GM19193 (cell line): ENCODE data around the gene ARMC2.

ENCODE experiments used
- POLR2A ChIP-seq: IDR thresholded peaks from 4 replicates; pipeline ENCODE4 v1.6.1; 2011; ENCODE audit not compliant: insufficient read depth, insufficient read length; ENCODE audit errors: extremely low read depth

The ARMC2 gene

DNA sequence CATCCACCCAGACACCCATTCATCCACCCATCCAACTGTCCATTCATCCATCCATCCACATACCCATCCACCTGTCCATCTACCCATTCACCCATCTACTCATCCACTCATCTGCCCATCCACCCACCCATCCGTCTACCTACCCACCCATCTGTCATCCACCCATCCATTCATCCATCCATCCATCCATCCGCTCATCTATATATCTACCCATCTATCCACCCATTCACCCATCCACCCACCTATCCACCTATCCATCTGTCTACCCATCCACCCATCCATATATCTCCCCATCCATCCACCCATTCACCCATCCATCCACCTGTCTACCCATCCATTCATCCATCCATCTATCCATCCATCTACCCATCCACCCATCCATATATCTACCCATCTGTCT lies 30.7 kb downstream of the ARMC2 start:
- no peak for TF ChIP-seq POLR2A

GRCh38 chr6:108883172-108883571 lies 35.0 kb downstream of the ARMC2 start:
- TF ChIP-seq POLR2A, result no peak

GRCh38 chr6:108884211-108885059 lies 36.2 kb downstream of the ARMC2 start:
- no peak for TF ChIP-seq POLR2A

GRCh38 chr6:108888052-108888451 lies 39.8 kb downstream of the ARMC2 start:
- no peak for TF ChIP-seq POLR2A

GRCh38 chr6:108888745-108889144 lies 40.5 kb downstream of the ARMC2 start:
- TF ChIP-seq POLR2A, result no peak

GRCh38 chr6:108895571-108895970 lies 47.3 kb downstream of the ARMC2 start:
- no peak for TF ChIP-seq POLR2A

- TF ChIP-seq POLR2A, result no peak
Measured at GRCh38 chr6:108896111-108896661, 48.0 kb downstream of the ARMC2 start.

DNA sequence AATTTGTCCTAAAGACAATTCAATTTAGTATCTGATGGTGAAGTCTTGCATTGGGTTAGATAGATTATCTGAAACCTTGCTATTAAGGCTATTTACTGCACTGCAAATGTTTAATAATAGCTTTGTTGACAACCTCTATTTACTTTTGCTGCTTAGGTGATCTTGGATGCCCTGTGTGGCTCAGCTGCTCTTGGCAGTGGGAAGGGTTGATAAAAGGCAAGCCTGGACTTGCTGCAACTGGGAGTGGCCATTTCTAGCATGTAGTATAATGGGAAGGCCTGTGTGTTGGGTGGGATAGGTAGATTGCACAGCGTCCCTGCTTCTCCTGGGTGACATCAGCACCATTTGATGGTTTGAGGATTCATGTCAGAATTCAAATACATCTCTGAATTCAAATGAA lies 49.1 kb downstream of the ARMC2 start:
- TF ChIP-seq POLR2A, result no peak

- no peak for TF ChIP-seq POLR2A
Measured at GRCh38 chr6:108902382-108902792, 54.2 kb downstream of the ARMC2 start.

GRCh38 chr6:108903796-108904195 lies 55.6 kb downstream of the ARMC2 start:
- no peak for TF ChIP-seq POLR2A

DNA sequence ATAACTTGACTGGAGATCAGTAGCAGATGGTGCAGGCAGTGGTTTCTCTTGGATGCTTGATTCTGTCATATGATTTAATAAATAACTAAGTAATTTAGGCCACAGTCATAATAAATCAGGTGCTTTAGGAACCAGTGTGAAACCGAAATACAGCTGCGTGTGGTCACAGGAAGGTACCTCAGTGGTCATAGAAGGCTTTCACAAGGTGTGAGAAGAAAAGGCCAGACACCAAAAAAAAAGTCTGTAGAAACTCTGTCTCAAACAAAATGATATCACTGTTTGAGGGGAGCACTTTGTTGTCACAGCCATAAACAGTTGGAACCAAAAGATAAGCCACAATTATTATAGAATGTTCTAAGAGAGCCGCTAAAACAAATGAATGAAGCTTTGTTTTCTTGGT lies 56.5 kb downstream of the ARMC2 start:
- no peak for TF ChIP-seq POLR2A

DNA sequence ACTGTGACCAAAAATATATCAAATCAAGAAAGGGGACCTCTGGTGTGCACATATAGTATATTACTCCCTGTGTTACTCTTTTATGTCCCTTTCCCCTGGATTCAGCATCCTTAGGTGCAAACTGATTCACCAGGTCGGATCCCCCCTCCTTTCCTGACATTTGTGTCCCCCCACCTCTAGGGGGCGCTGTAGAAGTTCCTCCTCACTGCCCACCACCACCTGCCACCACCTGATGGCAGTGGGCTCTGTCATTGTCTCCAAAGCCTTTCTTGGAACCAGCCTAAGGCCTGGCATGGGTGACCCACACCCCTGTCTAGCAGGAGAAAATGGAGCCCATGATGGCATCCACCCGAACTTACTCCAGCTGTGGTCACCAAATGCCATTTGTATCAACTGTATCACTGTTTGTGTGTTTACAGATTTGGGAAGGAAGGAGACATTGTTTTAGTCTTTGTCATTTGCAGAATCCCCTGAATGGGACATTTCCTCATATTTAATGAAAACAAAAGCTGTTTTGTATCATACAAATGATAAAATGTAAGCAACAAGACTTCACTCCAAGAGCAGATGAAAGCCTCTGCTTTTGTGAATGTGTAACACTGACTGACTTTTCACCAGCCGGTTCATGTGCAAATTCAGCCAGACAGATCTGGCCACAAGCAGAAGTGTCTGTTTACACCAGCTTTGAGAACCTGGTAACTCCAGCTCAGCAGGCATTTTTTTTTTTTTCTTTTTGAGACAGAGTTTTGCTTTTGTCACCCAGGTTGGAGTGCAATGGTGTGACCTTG lies 66.2 kb downstream of the ARMC2 start:
- TF ChIP-seq POLR2A, result no peak

DNA sequence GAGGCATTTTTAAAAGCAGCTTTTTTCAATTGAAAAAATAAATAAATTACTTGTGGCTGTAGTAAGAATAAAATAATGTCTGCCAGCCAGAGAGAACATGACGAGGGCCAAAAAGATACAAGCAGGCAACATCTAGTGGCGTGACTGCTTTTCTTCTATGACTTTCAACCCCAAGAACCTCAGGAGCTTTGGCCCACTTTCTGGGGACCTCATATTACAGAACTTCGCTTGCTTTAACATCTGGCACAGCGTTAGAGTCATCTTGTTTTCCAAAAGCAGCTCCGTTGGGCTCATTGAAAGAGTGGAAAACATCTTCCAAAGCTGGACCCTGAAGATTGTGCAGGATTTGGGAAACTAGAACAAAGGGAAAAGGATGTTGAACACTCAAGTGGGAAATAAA lies 67.0 kb downstream of the ARMC2 start:
- no peak for TF ChIP-seq POLR2A

GRCh38 chr6:108916026-108916686 lies 67.9 kb downstream of the ARMC2 start:
- TF ChIP-seq POLR2A, result no peak

GRCh38 chr6:108920751-108921150 lies 72.5 kb downstream of the ARMC2 start:
- no peak for TF ChIP-seq POLR2A
